Mucosa of stomach (tissue), 1 donor: ENCODE data around the gene GBGT1.

Experiments used
- H3K27me3 ChIP-seq: one replicate; pipeline ENCODE4 v1.7.0; 2013; ENCODE audit warnings: mild to moderate bottlenecking, low read length; ENCODE audit not compliant: control insufficient read depth, insufficient read depth
- H3K36me3 ChIP-seq: one replicate; pipeline ENCODE4 v1.7.0; 2013; ENCODE audit warnings: low read length; ENCODE audit not compliant: control insufficient read depth, insufficient read depth
- H3K4me1 ChIP-seq: one replicate; pipeline ENCODE4 v1.7.0; 2013; ENCODE audit warnings: mild to moderate bottlenecking, low read length; ENCODE audit not compliant: control insufficient read depth, insufficient read depth
- H3K4me3 ChIP-seq: one replicate; pipeline ENCODE4 v1.7.0; 2013; ENCODE audit warnings: low read length
- H3K9ac ChIP-seq: one replicate; pipeline ENCODE4 v1.7.0; 2013; ENCODE audit warnings: mild to moderate bottlenecking, low read length, moderate library complexity
- H3K9me3 ChIP-seq: one replicate; pipeline ENCODE4 v1.7.0; 2013; ENCODE audit warnings: mild to moderate bottlenecking, low read length, moderate library complexity; ENCODE audit not compliant: control insufficient read depth
- donor health status: Pancreatic carcinoma.

Gene GBGT1

GRCh38 chr9:133118568-133118967 lies 45.1 kb downstream of the GBGT1 start:
- Histone ChIP-seq H3K4me1 (peaks cover 83% of the 10 kb centered on the region), H3K36me3 (no peaks in the 10 kb centered on the region), H3K9ac (no peak overlapping the region), H3K4me3 (no peak overlapping the region), H3K27me3 (no peaks in the 10 kb centered on the region), H3K9me3 (no peaks in the 10 kb centered on the region)

- peaks cover 83% of the 10 kb centered on the region for H3K4me1 ChIP-seq
- H3K9ac ChIP-seq = no peak overlapping the region
- no peak overlapping the region for H3K4me3 ChIP-seq
Measured at GRCh38 chr9:133118179-133118520, 45.6 kb downstream of the GBGT1 start.

DNA sequence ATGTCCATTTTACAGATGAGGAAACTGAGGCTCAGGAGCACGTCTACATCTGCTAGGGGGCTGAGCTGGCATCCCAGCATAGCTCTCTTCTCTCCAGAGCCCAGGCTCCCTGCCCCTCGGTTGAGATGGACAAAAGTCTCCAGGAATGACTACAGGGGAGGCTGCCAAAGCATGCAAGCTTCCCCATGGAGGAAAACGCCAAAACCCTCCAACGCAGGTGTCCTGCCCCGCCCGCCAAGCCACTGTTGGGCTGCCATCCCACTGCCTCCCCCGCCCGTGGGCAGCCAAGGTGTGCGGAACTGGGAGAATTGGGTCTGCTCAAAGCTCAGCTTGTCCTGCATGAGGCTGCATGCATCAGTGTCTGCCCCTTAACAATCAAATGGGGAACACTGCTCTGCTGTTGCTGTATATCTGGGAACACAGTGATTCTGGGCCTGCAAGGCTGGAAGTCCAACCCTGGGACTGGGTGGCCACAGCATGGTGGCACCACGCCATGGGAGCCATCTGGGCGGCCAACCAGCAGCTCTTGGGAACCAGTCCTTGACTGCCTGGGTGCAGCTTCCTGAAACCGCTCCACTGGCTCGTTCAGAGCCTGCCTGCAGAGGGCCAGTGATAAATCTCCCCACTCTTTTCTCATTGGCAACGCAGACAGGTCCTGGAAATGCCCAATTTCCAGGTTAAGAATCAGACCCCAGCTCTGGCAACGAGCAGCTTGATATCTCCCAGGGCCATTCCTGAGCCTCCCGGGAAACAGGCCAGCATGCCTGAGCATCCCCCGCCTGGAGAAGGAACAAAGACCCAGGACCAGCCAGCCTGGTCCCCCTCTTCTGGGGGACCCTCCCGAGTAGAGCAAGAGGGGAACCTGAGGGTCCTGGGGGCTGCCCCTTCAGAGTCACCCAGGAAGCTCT lies 46.2 kb downstream of the GBGT1 start:
- peaks cover 84% of the 10 kb centered on the region for H3K4me1 ChIP-seq

More at GRCh38 chr9:133118179-133118520, 45.6 kb downstream of the GBGT1 start:
- no peaks in the 10 kb centered on the region for H3K36me3 ChIP-seq
- no peaks in the 10 kb centered on the region for H3K27me3 ChIP-seq
- H3K9me3 ChIP-seq = no peaks in the 10 kb centered on the region

GRCh38 chr9:133116346-133117231 lies 47.1 kb downstream of the GBGT1 start:
- Histone ChIP-seq H3K4me1 (peaks cover 77% of the 10 kb centered on the region), H3K4me3 (no peak overlapping the region), H3K9me3 (no peaks in the 10 kb centered on the region), H3K9ac (no peak overlapping the region), H3K27me3 (no peaks in the 10 kb centered on the region), H3K36me3 (no peaks in the 10 kb centered on the region)

More for the DNA sequence above, 46.2 kb downstream of the GBGT1 start:
- H3K36me3 ChIP-seq = no peaks in the 10 kb centered on the region
- H3K9me3 ChIP-seq = no peaks in the 10 kb centered on the region
- H3K9ac ChIP-seq = no peak overlapping the region
- H3K4me3 ChIP-seq = no peak overlapping the region
- H3K27me3 ChIP-seq = no peaks in the 10 kb centered on the region

DNA sequence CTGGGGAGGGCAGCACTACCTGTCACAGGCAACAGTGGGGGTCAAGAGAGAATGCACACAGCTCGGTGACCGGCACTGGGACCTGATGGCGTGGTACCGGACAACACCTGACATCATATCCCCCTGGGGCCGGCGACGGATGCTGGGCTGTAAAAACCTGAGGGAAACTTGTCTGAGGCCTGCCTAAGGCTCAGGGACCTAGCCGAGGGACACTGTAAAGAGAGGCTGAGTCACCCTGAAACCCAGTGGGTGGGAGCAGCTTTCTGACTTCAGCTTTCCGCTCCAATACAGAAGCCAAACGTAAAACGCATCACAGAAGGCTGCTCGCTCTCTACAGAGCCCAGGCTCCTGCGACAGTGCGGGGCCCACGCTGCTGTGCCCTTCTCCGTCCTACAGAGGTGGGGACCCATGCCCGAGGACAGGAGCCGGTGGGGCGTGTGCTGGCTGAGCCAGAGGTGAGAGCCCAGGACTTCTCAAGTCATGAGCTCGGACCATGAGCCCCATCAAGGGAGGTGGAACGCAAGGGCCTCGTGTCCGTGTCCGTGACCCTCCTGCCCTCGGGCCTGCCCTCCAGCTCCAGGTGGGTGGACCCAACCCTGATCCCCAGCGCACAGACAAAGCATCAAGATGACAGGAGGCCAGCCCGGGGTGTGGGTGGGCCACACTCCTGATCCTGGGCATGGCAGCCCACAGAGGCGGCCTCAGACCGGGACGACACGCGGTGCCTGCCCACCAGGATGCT lies 47.9 kb downstream of the GBGT1 start:
- Histone ChIP-seq H3K36me3 (no peaks in the 10 kb centered on the region), H3K27me3 (no peaks in the 10 kb centered on the region), H3K4me1 (peaks cover 73% of the 10 kb centered on the region), H3K4me3 (no peak overlapping the region), H3K9me3 (no peaks in the 10 kb centered on the region), H3K9ac (peak overlapping the region; percentile 11)

DNA sequence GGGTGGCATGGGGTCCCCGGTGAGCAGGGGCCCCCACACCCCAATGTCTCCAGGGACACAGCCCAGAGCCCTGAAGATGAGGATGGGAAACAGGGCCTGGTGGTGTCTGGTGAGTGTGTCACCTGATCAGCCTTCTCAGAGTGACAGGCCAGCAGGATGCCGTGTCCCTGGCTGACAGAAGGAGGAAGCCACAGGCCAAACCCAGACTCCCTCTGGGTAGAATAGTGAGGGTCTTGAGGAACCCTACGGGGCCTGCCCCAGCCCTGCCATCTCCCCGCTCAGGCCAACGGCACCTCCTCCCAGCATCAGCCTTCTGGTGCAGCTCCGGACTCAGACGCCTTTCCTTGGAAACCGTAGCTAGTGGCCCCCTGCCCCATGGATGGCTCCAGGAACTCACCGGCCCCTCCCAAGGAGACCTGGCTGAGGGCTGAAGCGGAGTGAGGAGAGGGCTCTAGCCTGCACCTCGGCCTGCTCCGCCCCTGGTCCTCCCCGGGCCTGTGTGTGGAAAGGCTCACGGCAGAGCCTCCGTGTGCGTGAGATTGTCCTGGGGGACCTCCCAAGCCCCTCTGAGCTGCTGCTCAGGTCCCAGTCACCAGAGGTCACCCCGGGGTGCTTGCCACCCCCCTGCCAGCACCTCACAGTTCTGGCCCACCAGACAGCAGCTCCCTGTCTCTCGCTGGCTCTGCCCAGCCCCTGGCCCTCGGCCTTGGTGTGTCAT lies 48.7 kb downstream of the GBGT1 start:
- no peaks in the 10 kb centered on the region for H3K27me3 ChIP-seq
- no peaks in the 10 kb centered on the region for H3K9me3 ChIP-seq
- H3K36me3 ChIP-seq = no peaks in the 10 kb centered on the region
- H3K9ac ChIP-seq = peak overlapping the region; percentile 11
- H3K4me1 ChIP-seq = peaks cover 72% of the 10 kb centered on the region
- no peak overlapping the region for H3K4me3 ChIP-seq

DNA sequence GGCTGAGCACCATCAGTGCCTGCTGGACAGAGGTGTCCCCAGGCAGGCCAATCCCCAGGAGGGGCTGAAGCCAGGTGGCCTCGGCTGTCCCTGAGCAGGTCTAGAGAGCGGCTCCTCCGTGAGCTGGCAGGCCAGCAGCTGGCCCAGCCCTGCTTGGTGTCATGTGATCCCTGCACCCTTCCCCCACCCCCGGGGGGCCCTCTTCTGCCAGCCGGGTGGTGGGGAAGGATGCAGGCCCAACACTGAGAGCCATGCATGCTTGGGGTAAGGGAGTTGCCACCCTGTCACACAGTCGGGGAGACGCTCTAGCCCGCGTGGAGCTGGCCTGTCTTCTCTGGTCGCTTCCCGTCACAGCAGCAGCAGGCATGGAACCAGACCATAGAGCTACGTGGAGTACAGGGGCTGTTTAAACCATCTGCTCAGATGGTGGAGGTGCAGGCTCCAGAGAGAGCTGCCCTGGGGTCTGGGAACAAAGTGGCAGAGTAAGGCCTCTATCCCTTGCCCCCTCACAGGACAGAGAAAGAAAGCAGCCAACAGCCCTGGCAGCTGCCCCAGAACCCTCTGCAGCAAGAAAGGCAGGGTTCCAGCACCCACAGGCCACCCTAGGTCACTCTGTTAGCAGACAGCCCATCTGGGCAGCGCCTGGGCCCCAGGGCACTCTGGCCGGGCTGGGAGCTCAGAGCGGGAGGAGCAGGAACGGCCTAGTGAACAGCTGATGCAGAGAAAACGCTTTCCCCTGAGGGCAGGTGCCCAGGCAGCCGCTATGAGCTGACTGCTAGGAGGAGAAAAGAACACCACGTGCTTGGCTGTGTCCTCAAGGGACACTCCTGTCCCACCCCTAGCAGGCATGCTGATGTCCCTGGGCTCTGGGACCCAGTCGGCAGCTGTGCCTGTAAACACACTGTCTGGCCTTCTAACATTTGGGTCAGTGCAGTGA lies 49.5 kb downstream of the GBGT1 start:
- H3K4me1 ChIP-seq = peaks cover 64% of the 10 kb centered on the region
- no peaks in the 10 kb centered on the region for H3K27me3 ChIP-seq
- H3K9me3 ChIP-seq = no peaks in the 10 kb centered on the region
- no peaks in the 10 kb centered on the region for H3K36me3 ChIP-seq
- H3K9ac ChIP-seq = peak overlapping the region; percentile 51
- H3K4me3 ChIP-seq = no peak overlapping the region

DNA sequence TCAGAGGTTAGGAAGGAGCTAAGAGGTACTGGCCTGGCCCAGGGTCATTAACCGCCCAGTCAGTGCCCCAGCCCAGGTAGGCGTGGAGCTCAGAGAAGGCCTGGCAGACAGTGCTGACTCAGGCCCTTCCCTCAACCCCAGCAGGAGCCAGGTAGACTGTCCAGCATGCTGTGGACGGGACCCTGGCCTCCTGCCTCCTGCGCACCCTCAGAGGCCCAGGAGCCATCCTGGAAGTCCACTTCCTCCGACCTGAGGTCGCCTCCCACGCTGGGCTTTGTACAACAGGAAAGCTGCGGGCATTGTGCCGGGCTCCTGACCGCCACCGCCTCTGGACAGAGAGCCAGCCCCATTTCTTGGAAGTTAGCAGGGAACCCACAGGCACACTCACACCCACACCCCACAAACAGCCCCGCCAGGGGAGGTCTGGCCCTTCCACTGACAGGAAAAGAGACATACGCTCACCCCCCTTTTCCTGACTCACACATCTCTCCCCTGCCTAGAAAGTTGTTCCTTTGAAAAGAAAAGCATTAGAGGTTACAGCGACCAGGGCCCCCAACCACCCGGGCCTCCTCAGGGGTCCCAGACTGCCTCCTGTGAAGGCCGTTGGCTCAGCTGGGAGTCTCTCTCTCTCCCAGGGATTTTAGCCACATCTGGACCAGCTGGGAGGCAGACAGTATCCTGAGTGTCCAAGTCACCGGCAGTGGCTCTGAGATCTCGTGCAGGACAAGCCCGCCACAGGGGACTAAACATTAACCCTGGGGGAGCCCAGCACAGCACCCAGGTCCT lies 50.4 kb downstream of the GBGT1 start:
- Histone ChIP-seq H3K36me3 (no peaks in the 10 kb centered on the region), H3K9me3 (no peaks in the 10 kb centered on the region), H3K4me1 (peaks cover 56% of the 10 kb centered on the region), H3K27me3 (no peaks in the 10 kb centered on the region), H3K9ac (peak overlapping the region; percentile 51), H3K4me3 (no peak overlapping the region)

DNA sequence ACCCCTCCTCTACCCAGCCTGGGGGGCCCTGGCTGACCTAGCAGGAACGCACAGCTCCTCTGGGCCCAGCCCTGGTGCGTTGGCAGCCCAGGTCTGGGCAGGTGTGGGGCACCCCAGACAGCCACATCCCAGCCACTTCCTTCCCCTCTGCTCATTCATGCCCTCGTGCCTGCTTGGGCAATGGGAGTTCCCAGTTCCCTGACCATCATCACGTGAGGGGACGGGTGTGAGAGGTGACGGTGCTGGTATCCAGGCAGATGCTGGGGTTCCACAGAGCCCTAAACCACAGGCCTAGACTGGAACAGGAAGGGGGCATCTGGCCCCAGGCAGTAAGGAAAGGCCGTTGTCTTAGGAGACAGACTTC lies 51.1 kb downstream of the GBGT1 start:
- Histone ChIP-seq H3K9me3 (no peaks in the 10 kb centered on the region), H3K4me1 (peaks cover 48% of the 10 kb centered on the region), H3K27me3 (no peaks in the 10 kb centered on the region), H3K4me3 (no peak overlapping the region), H3K36me3 (peaks cover 6% of the 10 kb centered on the region), H3K9ac (peak overlapping the region; percentile 51)
